ENCODE data around the gene KIDINS220.
A peak's percentile ranks its signal among the peaks of the same experiment; 100 is the strongest.

KIDINS220 gene

GRCh38 chr2:8691859-8692437, 145.5 kb downstream of the KIDINS220 start:
- no peak for DNase-seq

DNA sequence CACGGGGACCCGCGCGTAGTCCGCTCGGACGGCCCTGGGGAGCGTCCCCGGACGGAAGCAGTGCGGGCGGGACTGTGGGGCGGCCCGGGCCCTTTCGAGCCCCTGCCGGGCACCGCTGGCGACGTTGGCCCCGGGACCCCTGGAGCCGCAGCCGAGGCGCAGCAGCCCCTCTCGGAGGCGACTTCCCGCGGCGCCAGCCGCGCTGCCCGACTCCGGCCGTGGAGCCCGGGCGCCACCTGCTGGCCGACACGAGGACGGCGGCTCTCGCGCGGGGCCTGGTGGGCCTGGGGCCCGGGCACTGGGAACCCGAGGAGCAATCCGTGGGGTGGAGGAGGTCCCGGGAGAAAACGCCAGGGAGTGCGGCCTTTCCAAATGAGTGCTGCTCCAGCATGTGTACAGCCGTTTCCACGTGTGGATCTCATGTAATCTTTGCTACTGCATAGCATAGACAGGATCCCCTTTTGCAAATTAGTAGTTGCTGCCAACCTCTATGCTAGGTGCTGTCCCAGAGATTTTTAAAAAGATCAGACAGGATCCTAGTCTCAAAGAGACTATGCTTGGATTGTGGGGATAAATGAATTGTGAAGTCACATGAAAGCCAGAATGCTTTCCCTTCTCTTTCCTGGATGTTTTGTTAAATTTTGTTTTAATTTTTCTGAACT, 151.6 kb downstream of the KIDINS220 start:
- DNase-seq = no peak

DNA sequence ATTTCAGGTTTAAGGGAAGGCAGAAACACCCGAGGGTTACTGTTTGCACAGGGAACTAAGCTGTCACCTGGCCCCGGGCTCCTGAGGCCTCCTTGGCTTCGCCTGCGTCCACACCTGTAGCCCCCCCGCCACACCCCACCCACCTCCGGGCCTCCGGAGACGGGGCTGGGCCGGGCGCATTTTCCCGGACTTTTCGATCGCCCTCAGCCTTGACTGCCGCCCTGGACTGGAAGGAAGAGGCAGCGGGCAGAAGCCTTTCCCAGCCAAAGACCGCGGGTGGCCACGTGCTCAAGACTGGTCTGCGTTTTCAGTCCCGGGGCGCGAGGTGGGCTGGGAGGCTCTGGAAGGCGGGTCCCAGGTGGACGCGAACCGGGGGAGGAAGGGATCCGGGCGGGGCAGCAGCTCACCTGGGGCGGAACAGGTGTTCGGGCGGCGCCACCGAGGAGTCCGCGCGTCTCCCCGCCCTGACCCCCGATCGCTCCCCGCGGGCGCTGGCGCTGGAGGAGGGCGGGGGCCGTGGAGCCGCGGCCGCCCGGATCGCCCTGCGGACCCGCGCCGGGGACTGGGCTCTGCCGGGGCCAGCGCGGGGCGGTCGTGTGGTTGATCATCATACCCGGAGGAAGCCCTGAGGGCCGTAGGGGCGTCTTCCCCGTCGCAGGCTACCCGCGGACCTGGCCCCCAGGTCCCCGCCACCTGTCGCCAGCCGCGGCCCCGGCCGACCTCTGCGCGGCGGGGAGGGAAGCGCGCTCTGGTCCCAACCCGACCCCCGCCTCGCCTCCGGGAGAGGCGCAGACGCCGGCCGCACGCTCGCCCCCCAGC, 152.3 kb downstream of the KIDINS220 start:
- DNase-seq = no peak

DNA sequence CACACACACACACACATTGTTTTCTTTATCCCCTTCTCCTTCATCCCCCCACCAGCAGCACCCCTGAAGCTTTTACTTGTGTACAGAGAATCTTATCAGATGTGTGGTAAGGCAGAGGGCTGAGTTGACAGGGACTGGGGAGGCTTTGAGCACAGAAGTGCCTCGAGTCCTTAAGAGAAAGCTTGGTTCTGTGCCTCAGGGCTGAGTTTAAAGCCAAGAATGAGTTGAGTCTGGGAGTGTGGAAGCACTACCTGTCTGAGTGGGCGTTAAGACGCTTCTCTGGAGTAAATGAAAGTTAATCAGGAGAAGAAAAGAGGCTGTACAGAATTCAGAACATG, 152.9 kb downstream of the KIDINS220 start:
- peak; percentile 48 for DNase-seq

GRCh38 chr2:8682719-8683667, 154.4 kb downstream of the KIDINS220 start:
- DNase-seq = no peak

DNA sequence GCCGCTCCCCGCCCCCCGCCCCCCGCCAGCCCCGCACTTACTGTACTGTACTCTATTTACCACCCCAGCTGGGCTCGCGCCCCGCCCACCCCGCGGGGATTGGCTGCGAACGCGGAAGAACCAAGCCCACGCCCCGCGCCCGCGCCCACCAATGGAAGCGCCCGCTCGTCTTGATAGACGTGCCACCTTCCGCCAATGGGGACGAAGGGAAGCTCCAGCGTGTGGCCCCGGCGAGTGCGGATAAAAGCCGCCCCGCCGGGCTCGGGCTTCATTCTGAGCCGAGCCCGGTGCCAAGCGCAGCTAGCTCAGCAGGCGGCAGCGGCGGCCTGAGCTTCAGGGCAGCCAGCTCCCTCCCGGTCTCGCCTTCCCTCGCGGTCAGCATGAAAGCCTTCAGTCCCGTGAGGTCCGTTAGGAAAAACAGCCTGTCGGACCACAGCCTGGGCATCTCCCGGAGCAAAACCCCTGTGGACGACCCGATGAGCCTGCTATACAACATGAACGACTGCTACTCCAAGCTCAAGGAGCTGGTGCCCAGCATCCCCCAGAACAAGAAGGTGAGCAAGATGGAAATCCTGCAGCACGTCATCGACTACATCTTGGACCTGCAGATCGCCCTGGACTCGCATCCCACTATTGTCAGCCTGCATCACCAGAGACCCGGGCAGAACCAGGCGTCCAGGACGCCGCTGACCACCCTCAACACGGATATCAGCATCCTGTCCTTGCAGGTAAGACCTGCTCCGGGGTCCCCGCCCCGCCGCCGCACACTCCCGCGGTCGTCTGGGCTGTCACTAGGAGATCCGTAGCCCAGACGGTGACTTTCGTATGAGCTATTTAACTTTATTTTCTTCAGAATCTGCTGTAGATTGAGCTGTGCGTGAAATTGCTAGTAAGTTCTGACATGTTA, 155.4 kb downstream of the KIDINS220 start, which contains the start of gene ID2:
Gene ID2, plus strand, starts transcription at position 271 of the 907 bp plus-strand sequence. Its CDS starts 110 bp downstream, at position 381.
- DNase-seq = peak; percentile 98

- peak; percentile 81 for DNase-seq
These were observed 156.3 kb downstream of the KIDINS220 start for GRCh38 chr2:8680822-8681760.

GRCh38 chr2:8679827-8680731, 157.3 kb downstream of the KIDINS220 start:
- DNase-seq = no peak

DNA sequence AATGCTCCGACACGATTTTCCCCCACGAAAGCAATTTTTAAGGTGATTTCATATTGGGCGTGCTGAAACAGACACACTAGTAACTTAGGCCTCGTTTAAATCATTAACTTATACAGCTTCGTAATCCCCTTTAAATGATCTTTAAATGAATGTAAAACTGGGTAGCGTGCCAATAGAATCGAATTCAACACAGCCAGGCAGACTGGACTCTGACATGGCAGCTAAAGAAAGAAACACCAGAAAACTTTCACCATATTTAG, 157.9 kb downstream of the KIDINS220 start:
- no peak for DNase-seq
